Islet of Langerhans (tissue), 1 donor: ENCODE results near the gene SOHLH1.
"Not testable (repeated sequence)": the region's sequence is repeated elsewhere in the genome, so short reads cannot be mapped to it uniquely, and the experiment has no call there.

Source experiments
- FAIRE-seq: peaks from one replicate; lab custom pipeline; 2011; peaks lifted over from hg19 to GRCh38; lab: Jason Lieb, UNC

Gene SOHLH1

DNA sequence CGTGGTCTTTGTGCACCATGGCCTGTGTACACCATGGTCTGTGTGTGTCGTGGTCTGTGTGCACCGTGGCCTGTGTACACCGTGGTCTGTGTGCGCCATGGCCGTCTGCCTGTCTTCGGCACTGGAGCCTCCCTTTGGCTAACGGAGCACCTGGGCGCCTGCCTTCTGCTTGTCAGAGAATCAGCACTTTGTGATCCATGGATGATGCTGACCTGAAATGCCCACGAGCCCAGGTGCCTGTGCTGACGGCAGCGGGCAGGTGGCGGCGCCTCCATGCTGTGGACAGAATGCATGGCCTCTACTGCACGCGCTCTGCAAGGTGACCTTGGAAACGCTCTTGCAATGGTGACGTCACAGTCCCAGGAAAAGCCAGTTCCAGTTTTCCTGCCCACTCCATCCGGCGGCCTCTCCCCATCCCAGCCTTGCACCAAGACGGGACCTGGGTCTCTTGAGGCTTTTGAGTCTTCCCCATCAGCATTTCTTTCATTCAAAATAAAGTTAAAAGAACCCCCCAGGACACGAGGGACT, 21.6 kb downstream of the SOHLH1 start:
- no peak for FAIRE-seq

DNA sequence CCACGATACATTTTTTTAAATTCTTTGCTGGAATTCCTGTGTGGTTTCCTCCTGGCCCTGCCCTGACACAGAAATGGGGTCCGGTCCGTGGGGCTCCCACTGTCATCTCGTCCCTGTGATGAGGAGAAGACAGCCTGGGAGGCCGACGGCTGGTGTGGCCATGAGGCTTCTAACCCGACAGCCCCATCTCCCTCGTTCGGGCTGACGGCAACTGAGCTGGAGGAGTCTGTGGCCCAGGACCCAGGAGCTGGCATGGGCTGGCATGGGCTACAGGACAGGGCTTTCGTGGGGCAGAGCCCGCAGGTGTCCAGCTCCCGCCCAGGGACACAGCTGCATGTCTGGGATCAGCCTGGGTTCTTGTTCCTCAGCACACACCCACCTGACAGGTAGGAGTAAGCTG, 22.4 kb downstream of the SOHLH1 start:
- no peak for FAIRE-seq

DNA sequence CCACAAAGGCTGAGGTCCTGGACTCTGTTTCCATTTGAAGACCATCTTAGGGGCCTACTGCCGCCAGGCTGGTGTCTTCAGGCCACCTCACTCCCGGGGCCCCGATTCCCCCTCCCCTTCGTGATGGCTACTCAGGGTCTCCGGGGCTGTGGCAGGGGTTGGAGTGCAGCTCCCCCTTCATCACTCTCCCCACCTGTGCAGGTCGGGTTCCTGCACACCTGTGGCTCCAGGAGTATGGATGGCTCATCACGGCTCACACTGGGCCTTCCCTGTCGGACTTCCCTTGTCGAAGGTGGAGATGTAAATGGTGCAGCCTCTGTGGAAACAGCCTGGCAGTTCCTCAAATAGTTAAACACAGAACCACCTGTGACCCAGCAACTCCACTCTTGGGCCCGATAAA, 24.3 kb downstream of the SOHLH1 start:
- no peak for FAIRE-seq

DNA sequence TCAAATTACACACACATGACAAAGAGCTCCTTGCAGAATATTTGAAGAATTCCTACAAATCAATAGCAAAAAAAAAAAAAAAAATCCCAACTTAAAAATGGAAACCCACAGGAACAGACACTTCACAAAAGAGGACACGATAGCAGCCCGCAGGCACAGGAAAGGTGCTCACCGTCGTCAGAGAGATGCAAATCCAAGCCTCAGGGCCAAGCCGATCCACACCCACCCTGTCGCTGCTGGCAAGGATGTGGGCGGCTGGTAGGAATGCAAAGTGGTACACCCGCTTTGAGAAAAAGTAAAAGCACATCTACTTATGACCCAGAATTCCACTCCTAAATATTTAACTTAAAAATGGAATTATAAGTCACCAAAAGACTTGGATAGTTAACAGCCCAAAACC, 25.3 kb downstream of the SOHLH1 start:
- no peak for FAIRE-seq

DNA sequence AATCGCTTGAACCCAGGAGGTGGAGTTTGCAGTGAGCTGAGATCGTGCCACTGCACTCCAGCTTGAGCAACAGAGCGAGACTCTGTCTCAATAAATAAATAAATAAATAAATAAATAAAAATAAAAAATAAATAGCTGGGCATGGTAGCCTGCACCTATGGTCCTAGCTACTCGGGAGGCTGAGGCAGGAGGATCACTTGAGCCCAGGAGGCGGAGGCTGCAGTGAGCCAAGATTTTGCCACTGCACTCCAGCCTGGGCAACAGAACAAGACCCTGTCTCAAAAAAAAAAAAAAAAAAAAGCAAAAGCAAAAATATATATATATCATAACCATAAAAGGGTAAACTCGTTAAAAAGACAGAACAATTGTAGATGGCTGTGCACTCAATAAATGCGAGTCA, 26.5 kb downstream of the SOHLH1 start:
- FAIRE-seq: not testable (repeated sequence)

DNA sequence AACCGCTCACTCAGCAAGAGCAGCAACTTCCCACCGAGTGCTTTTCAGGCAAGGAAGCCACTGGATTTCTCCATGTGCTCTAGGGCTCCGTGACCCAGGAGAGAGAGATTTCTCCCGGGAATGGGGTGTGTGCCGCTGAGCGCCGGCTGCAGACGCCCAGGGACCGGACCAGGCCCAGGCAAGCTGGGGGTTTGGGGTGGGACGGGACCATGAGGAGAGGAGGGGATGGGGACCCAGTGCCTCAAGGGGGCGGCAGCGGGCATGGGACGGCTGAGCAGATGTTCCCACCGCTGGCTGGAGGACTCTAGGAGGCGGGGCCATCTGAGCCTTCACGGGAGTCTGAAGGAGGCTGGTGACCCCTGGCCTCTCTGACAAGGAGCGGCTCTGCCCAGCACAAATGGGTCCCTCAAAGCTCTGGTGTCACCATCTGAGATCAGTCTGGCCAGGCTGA, 27.7 kb downstream of the SOHLH1 start:
- no peak for FAIRE-seq

DNA sequence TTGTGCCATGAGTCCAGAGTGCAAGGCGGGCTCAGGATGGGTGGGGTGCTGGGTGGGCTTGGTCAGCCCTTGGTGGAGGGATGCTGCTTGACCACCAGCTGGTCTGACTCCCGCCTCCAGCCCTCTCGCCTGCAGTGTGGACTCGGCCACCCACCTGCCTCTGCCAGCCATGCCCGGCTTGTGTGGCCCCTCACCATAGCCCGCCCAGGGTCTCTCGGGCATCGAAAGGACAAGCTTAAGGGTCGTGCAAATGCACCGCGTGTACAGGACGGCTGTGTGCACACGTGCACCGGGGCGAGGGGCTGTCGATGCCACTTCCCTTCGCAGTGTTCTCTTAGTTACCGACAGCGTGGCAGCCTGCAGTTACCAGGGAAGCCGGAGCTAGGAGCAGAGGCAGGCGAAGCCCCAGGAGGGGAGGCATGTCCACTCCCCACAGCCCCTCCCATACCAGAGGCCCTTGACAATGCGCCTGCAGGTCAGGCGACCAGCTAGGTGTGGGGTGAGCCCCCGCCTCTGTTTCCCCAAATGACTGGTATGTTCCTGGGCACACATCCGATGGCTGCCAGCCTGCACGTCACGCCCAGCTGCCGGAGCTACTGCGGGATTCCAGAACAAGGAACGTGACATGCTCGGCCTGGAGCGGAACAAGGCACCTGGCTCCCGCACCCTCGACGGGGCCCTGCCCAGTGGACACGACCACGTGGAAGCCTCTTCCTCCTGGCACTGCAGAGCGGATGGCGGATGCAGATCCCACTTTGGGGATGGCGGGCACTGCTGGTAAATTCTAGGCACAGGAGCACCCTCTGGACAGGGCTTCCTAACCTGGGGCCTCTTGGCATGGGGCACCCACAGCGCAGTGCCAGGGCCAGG, 28.3 kb downstream of the SOHLH1 start:
- no peak for FAIRE-seq

DNA sequence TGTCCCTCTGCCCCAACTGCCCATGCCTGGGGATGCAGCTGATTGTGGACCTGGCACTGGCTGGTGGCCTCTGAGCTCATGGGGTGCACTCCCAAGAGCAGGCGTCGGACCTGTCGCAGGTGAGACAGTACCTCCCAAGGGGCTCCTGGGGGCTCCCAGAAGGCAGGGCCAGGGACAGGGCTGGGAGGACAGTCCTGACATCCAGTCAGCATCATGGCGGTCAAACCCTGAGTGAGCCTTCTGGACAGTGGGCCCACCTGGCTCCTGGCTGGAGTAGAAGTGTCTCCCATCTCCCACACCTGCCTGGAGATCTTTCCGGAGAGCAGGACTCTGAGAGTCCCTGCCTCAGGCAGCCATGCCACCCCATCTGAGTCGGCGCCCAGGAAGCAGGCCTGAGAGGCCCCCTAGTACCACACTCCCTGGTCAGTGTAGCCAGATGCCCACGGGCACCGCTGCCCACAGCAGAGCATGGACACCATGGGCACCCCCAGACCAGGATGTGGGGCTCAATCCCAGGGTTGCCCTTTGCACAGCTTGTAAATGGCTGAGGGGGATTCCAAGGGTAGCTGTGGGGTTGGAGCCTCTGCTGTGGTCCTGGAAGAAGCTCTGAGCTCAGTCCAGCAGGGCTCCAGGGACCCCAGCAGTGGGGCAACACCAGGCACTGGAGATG, 29.5 kb downstream of the SOHLH1 start:
- no peak for FAIRE-seq

DNA sequence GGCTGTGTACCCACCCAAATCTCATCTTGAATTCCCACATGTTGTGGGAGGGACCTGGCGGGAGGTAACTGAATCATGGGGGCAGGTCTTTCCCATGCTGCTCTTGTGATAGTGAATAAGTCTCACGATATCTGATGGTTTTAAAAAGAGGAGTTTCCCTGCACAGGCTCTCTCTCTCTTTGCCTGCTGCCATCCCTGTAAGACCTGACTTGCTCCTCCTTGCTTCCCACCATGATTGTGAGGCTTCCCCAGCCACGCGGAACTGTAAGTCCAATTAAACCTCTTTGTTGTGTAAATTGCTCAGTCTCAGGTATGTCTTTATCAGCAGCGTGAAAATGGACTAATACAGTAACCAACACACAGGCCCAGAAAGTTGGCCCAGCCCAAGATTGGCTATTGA, 30.3 kb downstream of the SOHLH1 start:
- FAIRE-seq: not testable (repeated sequence)

DNA sequence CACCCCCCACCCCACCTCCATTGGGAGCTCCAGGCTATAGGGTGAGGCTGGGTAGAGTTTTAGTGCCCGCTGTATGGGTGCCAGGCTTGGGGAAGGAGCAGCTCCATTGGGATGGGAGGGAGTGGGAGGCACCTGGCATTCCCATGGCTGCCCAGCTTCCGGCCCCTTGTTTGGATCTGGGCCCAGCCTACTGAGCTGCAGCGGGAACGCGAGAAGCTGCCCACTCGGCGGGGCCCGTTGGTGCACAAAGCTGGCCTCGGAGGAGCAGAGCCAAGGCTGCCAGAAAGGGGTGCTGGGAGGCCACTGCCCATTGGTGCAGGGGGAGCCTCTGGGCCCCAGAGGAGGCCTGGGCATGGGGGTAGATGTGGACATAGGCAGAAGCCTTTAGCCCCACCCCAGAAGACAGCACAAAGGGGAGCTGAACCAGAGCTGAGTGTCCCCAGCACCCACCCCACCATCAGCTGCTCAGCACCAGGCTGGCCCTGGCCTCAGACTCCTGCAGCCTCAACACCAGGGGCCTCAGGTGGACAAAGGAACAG, 31.7 kb downstream of the SOHLH1 start:
- no peak for FAIRE-seq

DNA sequence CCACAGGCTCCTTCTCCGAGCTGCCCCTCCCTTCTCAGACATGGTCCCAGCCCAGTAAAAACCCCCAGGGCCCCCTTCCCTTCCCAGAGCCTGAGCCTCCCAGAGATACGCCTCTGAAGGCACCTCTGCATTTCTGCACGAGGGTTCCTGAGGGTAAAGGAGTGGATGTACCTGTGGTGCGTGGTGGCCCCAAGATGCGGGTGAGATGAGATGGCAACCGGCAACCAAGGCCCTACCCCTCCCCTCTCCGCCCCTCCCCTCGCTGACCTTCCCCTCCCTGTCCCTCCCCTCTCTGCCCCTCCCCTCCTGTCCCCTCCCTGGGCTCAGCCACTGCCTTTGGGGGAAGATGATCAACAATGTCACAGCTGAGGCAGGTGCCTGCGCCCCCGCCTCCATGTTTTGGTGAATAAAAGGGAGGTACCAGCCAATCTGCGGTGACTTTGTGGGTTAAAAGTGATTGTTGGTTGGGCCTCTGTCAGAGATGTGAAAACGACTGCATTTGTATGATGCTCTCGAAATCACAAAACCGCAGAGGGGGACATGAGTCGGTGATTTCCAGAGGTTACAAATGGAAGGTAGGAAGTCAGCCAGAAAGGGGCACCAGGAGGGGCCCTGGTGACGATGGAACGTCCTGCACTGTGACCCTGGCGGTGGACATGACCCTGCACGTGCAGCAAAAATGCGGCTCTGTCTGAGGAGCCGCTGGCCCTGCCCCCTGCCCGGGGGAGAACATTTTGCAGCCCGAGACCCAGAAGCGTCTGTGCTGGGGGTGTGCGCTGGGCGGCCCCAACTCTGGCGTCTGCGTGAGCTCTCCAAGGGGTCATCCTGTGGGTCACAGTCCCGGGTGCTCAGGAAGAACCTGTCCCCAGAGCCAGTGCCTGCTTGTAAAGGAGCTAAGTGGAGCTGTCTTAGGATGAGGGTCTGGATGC, 32.5 kb downstream of the SOHLH1 start:
- no peak for FAIRE-seq

DNA sequence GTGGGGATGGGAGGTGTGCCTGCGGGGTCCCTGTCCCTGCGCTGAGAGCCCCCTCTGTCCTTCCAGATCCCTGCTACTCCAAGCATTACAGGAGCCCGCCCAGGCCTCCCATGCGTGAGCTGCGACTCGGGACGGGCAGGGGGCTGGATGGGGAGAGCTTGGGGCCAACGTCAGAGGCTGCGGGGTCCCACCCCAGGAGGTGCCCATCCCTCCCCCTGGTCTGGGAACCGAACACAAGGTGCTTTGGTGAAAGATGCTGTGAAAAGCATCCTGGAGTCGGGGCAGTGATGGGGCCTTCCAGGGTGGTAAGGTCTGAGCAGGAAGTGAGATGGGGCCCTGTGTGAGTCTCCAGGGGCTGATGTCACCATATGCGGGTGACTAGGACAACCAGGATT, 33.5 kb downstream of the SOHLH1 start:
- FAIRE-seq: no peak

DNA sequence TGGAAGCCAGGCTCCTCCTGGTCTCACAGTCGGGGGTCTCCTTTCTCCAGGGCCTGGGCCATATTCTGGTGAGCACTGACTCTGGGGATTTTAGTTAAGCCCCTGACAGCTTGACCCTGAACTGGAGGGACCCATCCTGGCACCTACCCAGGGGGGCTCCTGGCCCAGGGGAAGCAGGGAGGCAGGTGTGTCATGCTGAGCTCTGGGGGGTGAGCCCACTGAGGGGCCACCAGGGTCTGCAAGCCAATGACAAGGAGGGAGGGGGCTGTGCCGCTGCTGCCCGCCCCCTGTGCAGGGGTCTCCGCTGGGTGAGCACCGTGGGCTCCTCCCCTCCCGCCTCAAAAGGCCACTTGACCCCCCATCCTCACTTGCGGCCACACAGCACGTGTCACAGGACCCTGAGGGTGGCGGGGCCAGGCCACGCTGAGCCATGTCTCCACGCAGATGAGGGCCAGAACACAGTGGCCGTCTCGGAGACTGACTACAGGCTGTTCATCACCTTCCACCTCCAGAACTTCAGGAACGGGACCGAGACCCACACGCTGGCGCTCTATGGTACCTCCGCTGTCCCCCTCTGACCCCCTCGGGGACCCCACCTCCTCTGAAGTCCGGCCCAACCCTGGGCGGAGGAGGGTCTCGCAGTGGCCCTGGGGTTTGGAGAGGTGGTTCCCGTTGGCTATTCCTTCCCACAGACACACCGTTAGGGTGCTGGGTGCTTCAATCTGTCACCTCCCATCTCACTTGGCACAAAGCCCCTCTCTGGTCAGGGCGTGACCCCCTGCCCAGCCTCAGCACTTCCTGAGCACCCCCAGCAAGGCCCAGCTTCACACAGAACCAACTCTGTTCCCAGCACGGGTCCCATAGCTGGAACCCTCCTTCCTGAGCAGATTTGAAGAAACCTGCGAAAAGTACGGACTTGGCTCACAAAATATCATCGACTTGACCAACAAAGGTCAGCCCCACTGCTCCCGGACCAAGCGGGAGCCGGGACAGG, 34.2 kb downstream of the SOHLH1 start:
- no peak for FAIRE-seq

DNA sequence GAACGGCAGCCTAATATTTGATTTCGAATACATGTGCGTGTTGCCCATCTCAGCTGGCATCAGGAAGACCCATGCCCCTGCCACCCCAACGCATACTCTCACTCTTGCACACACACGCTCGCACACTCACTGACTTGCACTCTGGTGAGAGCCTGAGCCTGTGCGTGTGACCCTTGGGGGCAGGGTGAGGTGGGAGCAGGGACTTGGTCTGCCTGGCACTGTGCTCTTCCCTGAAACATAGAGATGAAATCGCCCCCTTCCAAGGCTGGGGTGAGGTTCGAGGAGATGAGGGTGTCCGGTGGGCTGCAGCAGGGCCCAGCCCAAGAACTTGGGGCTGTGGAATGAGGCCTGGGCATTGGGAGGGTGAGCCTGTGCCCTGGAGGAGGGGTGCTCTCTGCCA, 35.0 kb downstream of the SOHLH1 start:
- FAIRE-seq: no peak

DNA sequence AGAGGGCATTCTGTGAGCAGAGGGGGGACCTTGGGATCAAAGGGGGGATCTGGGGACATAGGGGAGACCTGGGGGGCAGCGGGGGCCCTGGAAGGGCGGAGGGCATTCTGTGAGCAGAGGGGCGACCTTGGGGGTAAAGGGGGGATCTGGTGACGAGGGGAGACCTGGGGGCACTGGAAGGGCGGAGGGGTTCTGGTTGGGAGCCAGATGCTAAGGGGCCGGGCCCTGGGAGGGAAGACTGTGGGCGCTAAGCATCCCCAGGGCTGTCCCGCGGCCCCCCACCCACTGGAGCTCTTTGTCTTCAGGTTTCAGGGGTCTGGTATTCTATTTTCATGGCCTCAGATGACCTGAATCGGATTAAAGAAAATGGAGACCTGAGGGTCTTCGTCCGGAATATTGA, 35.4 kb downstream of the SOHLH1 start:
- no peak for FAIRE-seq

DNA sequence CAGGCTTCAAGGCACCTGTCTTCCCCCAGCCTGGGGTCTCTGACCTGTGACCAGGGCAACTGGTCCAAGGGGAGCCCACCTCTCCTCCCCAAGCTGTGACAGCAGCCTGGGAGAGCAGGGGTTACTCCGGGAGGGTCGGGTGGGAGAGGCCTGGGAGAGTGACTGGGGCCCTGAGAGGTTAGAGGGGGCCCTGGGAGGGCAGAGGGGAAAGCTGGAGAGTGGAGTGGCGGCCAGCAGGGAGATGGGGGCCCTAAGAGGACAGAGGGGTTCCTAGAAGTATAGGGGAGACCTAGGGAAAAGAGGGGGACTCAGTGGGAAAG, 35.9 kb downstream of the SOHLH1 start:
- no peak for FAIRE-seq

DNA sequence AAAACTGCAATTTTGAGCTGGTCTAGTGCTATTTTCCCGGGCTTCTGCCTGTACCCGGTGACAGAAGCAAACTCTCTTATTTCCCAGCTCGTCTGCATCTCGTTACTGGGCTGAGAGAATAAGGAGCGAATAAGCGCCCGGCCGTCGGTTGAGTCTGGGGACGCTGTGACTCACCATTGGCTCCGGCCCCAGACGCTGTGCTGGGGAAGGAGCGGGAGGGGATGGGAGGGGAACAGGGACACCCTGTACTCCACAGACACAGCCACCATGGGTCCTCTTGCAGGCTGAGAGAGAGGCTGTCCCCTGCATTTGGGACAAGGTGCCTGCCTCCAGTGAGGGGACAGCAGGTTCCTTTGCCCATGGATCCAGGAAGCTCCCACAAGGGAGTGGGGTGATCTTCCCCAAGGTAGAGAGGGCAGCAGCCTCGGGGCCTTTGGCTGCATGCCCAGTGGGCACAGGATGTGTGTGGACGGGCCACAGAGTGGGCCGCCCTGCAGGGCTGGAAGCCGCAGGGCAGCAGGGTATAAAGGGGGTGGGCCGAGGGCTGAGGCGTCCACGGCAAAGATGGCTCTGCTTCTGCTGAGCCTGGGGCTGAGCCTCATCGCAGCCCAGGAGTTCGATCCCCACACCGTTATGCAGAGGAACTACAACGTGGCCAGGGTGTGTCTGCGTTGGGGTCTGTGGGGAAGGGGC, 36.4 kb downstream of the SOHLH1 start, which contains the start of gene LCN9:
LCN9 (plus strand) TSS at position 552 of the 693 bp plus-strand sequence; CDS start at position 565, 13 bp downstream.
- no peak for FAIRE-seq

DNA sequence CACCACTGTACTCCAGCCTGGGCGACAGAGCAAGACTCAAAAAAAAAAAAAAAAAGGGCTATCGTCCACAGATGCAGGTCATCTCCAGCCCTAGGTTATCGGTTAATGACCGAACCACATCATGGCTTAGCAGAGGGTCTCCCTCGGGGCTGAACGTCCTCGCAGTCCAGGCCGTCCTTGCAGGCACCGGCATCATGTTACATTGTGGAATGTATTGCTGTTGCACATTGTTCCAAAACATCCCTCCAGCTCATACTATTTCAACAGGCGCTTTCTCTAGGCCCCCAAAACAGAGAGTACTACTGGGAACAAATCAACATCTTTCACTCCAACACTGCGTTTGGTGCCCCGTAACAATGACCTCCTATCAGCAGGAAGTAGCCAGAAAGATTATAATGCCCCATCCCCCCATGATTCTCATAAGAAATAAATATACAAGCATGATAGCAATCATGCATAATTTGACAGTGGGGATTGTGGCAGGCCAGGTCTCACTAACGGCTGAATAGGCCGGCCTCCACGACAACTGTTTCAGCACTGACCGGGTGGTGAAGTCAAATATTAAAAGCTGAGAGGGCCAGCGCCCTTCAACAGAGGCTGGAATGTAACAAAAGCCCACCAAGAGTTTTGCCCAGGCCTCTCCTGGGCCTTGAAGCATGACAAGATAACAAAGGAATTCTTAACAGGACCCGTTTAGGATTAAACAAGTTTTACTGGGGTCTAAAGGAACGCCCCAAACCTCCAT, 37.3 kb downstream of the SOHLH1 start:
- FAIRE-seq: no peak

DNA sequence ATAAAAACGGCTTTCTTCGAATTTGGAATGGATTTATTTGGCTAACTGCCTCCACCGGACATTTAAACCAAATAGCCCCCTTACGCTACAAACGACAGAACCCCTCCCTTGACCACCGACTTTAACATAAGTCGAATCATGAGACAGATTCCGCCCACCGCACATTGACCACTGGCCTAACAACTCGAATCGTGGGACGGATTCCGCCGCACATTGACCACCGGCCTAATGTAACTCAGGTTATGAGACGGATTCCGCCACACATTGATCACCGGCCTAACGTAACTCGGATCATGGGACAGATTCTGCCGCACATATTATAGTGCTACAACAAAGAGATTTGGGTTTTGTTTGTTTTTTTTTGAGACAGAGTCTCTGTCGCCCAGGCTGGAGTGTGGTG, 38.9 kb downstream of the SOHLH1 start:
- no peak for FAIRE-seq

DNA sequence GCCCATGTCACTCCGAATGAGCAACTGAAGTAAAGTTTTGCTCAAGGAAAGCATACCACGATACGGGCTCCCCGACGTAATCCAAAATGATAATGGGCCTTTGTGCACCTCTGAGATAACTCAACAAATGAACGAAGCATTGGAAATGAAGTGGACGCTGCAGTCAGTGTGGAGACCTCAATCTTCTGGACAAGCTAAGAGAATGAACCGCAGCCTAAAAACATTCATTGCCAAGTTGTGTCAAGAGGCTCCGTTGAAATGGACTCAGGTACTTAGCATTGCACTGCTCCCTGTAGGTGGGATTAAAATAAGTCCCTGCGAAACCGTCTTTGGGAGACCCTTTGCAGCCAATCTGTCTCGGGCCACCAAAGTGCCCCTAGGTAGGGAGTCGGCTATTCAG, 40.0 kb downstream of the SOHLH1 start:
- FAIRE-seq: no peak
